ENCODE data around the gene TTLL3.
"Not testable (repeated sequence)": the region's sequence is repeated elsewhere in the genome, so short reads cannot be mapped to it uniquely, and the experiment has no call there.

The TTLL3 gene

GRCh38 chr3:9809615-9810432 is at the start of gene TTLL3:
TSS of gene TTLL3 (plus strand) at chr3:9810262. CDS start at chr3:9810662, 400 bp downstream.
- peak; percentile 90 for DNase-seq

- no peak for DNase-seq
Measured at GRCh38 chr3:9760779-9761505, 49.1 kb upstream of the TTLL3 start.

GRCh38 chr3:9761919-9762318 is 48.1 kb upstream of the TTLL3 start:
- no peak for DNase-seq

GRCh38 chr3:9762871-9763270 is 47.2 kb upstream of the TTLL3 start:
- DNase-seq, result no peak

- no peak for DNase-seq
Measured at GRCh38 chr3:9765865-9766264, 44.2 kb upstream of the TTLL3 start.

GRCh38 chr3:9767418-9767817 is 42.6 kb upstream of the TTLL3 start:
- DNase-seq, result no peak

- DNase-seq, result no peak
Measured at GRCh38 chr3:9768141-9768775, 41.8 kb upstream of the TTLL3 start.

GRCh38 chr3:9769012-9769411 is 41.0 kb upstream of the TTLL3 start:
- no peak for DNase-seq

- DNase-seq, result peak; percentile 86
Measured at GRCh38 chr3:9769426-9770275, 40.4 kb upstream of the TTLL3 start, which contains the start of gene CAMK1. TSS of gene CAMK1 (minus strand) at chr3:9769947. CDS start at chr3:9767749, 2,198 bp downstream.

- DNase-seq, result peak; percentile 51
Measured at GRCh38 chr3:9770276-9770812, 39.7 kb upstream of the TTLL3 start.

- not testable (repeated sequence) for DNase-seq
Measured at GRCh38 chr3:9771007-9771406, 39.1 kb upstream of the TTLL3 start.

GRCh38 chr3:9776896-9777693 is 33.0 kb upstream of the TTLL3 start:
- no peak for DNase-seq

GRCh38 chr3:9777694-9778021 is 32.4 kb upstream of the TTLL3 start:
- no peak for DNase-seq

GRCh38 chr3:9778143-9779074 is 31.7 kb upstream of the TTLL3 start:
- no peak for DNase-seq

GRCh38 chr3:9779075-9779593 is 30.9 kb upstream of the TTLL3 start:
- no peak for DNase-seq

GRCh38 chr3:9779721-9780457 is 30.2 kb upstream of the TTLL3 start:
- no peak for DNase-seq

GRCh38 chr3:9780458-9780812 is 29.6 kb upstream of the TTLL3 start:
- no peak for DNase-seq

GRCh38 chr3:9780910-9781309 is 29.2 kb upstream of the TTLL3 start:
- DNase-seq, result no peak

GRCh38 chr3:9781551-9781950 is 28.5 kb upstream of the TTLL3 start:
- no peak for DNase-seq

Data from eye (tissue), 1 donor.